AG10803 (cell line): ENCODE data around the gene CPSF3.
"Not testable (repeated sequence)": the region's sequence is repeated elsewhere in the genome, so short reads cannot be mapped to it uniquely, and the experiment has no call there.

Source experiments
- DNase-seq: peaks from one replicate; pipeline ENCODE4 v3.0.0; 2010; ENCODE audit warnings: low read depth
- H3K4me3 ChIP-seq: 2 replicates; pipeline ENCODE4 v1.5.1; 2011; ENCODE audit warnings: mild to moderate bottlenecking, low read length, control low read depth
- TF ChIP-seq, protein P1 (sequence below): conservative IDR thresholded peaks from 2 replicates; pipeline ENCODE4 v1.5.1; 2011; ENCODE audit warnings: mild to moderate bottlenecking, low read length, control low read depth, inconsistent platforms

The CPSF3 gene

DNA sequence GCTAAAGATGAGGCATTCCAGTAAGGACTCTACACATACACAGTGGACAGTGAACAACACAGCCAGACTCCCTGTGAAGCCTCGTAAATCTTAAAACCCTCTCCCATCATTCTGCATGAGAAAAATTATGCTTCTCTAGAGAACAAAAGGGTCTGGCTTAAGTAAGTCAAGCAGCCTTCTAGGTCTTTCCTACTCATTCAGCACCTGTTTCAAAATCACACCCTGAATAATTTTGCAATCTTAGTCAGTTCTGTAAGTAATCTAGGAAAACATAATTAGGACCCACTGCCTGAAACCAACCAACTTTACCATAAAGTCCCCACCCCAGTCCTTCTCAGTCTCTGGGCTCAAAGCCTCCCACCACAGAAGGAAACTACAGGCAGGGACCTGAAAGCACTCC lies 70.6 kb downstream of the CPSF3 start:
- TF ChIP-seq, protein P1, sequence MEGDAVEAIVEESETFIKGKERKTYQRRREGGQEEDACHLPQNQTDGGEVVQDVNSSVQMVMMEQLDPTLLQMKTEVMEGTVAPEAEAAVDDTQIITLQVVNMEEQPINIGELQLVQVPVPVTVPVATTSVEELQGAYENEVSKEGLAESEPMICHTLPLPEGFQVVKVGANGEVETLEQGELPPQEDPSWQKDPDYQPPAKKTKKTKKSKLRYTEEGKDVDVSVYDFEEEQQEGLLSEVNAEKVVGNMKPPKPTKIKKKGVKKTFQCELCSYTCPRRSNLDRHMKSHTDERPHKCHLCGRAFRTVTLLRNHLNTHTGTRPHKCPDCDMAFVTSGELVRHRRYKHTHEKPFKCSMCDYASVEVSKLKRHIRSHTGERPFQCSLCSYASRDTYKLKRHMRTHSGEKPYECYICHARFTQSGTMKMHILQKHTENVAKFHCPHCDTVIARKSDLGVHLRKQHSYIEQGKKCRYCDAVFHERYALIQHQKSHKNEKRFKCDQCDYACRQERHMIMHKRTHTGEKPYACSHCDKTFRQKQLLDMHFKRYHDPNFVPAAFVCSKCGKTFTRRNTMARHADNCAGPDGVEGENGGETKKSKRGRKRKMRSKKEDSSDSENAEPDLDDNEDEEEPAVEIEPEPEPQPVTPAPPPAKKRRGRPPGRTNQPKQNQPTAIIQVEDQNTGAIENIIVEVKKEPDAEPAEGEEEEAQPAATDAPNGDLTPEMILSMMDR, result no peak
- no peak overlapping the region for H3K4me3 ChIP-seq
- no peak for DNase-seq

DNA sequence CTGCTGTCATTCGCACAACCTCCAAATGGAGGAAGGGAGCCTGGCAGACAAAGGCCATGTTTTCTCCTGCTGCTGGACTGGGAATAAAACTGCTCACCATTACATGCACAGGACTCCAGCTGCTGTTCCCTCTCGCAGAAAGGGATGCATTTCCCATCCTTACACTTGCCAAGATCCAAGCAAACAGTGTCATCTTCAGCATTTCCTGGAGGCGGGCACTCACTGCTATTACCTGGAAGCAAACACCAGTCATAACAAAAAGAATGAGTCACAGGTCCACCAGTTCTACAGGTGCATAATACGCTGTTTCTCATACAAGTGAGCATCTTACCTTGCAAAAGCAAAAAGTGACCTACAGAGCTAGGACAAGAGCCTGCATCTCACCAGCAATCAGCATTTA lies 73.6 kb downstream of the CPSF3 start:
- no peak overlapping the region for H3K4me3 ChIP-seq
- TF ChIP-seq, protein P1, result no peak
- no peak for DNase-seq

DNA sequence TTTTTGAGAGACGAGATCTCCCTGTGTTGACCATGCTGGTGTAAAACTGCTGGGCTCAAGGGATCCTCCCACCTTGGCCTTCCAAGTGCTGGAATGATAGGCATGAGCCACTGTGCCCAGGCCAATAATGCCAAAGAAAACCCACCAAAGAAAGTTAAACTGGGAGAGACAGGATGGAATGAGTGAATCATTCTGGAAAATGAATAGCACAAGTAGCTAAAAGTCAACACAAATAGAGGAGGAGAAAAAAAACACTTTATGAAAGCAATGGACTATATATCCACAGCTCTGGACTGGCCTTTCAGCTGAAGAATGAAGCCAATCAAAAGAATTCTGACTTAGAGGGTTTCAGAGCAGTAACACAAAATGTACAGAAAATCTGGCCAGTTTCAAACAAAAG lies 74.8 kb downstream of the CPSF3 start:
- TF ChIP-seq, protein P1, result no peak
- no peak overlapping the region for H3K4me3 ChIP-seq
- peak; percentile 49 for DNase-seq

DNA sequence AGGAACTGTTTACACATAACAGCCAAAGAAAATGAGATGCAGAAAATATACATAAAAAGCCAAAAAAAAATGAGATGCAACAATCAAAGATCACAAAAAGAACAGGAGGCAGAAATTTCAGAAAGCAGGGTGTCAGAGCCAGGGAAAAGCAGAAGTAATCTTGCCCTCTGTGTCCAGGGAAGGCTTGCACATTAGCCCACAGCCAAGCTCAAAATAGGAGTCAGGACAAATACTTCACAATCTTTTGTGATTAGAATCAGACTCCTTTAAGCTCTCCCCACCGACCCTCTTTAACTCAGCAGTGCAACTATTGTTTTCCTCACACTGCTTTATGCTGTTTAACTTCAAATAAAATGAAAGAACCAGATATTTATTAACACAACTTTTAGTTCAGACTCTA lies 85.5 kb downstream of the CPSF3 start:
- TF ChIP-seq, protein P1, result no peak
- DNase-seq, result no peak
- no peak overlapping the region for H3K4me3 ChIP-seq

DNA sequence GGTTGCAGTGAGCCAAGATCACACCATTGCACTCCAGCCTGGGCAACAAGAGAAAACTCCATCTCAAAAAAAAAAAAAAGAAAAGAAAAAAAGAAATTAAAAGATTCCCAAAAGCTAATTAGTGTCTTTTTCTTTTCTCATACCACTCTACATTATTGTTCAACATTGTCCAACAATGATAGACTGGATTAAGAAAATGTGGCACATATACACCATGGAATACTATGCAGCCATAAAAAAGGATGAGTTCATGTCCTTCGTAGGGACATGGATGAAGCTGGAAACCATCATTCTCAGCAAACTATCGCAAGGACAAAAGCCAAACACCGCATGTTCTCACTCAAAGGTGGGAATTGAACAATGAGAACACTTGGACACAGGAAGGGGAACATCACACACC lies 90.5 kb downstream of the CPSF3 start:
- DNase-seq, H3K4me3 ChIP-seq: not testable (repeated sequence)

DNA sequence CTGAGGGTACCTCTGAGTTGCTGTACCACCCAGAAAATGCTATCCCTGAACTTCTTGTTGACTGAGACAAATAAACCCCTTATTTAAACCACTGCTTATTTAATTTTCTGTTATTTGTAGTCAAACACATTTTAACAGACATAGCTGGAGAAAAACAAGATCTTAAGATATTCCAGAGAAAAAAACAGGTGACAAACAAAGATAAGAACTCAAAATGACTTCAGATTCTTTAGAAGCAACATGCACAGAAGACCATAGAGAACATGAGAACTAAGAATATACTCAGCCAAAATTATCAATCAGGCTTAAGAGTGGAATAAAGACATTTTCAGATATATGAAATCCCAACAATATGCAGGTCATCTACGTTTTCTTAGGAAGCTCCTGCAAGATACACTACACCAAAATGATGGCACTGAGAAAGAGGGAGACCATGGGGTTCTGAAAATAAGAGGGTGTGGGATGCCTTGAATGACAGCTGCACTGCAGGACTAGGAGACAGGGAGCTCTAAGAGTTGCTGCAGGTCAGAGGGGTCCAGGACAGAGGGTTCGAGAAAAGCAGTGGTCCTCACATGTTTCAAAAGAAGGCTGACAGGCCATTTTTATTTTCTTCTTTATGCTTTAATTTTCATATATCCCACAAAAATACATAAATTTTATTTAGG lies 93.8 kb downstream of the CPSF3 start:
- H3K4me3 ChIP-seq, result no peak overlapping the region
- TF ChIP-seq, protein P1, result no peak
- no peak for DNase-seq

DNA sequence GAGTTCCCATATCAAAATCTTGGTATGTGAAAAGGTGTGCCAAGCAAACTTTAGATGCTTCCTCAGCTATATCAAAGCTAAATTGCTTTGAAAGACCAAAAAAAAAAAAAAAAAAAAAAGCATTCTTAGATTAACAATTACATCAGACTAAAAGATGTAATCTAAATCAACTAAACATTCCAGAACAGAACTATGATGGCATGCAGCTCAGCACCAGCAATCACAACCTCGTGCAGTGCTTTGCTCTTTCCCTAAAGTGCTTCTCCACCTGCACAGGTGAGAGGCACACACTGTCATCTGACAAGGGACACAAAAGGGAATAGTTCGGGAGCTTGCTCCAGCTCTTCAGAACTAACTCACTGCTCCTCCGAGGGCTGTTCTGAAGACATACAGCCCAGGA lies 94.7 kb downstream of the CPSF3 start:
- DNase-seq, result no peak
- TF ChIP-seq, protein P1, result no peak
- no peak overlapping the region for H3K4me3 ChIP-seq

DNA sequence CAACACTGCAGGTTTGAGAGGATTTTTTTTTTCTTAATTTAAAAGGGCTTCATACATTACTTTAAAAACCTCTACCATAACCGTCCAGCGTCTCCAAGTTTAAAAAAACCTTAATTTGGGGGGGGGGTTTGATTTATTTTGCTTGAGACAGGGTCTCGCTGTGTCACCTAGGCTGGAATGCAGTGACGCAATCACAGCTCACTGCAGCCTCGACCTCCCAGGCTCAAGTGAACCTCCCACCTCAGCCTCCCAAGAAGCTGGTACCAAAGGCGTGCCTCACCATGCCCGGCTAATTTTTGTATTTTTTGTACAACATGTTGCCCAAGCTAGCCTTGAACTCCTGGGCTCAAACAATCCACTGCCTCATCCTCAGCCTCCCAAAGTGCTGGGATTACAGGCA lies 95.3 kb downstream of the CPSF3 start:
- no peak for DNase-seq
- TF ChIP-seq, protein P1, result no peak
- no peak overlapping the region for H3K4me3 ChIP-seq
